GM12872 (cell line): ENCODE measurements around the gene DDX28.
A peak's percentile ranks its signal among the peaks of the same experiment; 100 is the strongest.
"Not testable (repeated sequence)": the region's sequence is repeated elsewhere in the genome, so short reads cannot be mapped to it uniquely, and the experiment has no call there.

ENCODE experiments used
- CTCF ChIP-seq: IDR thresholded peaks from 3 replicates; pipeline ENCODE4 v1.5.1; 2011; ENCODE audit warnings: low read depth, mild to moderate bottlenecking, low read length, moderate library complexity; ENCODE audit not compliant: insufficient read depth

DDX28 gene

GRCh38 chr16:67998779-67999688 lies 24.0 kb downstream of the DDX28 start, which contains the start of gene DPEP2:
Gene DPEP2, minus strand, starts transcription at chr16:67999484. Its CDS starts 6,272 bp downstream, at chr16:67993212.
- TF ChIP-seq CTCF, result not testable (repeated sequence)

GRCh38 chr16:67996666-67997065 lies 26.4 kb downstream of the DDX28 start:
- no peak for TF ChIP-seq CTCF

- TF ChIP-seq CTCF, result no peak
Measured at GRCh38 chr16:67995423-67995822, 27.6 kb downstream of the DDX28 start.

- TF ChIP-seq CTCF, result peak; percentile 96
Measured at GRCh38 chr16:67993207-67994039, 29.6 kb downstream of the DDX28 start.

- TF ChIP-seq CTCF, result no peak
Measured at GRCh38 chr16:67992661-67993206, 30.3 kb downstream of the DDX28 start.

GRCh38 chr16:67990018-67990386 lies 33.0 kb downstream of the DDX28 start:
- no peak for TF ChIP-seq CTCF
